HEK293T (cell line): ENCODE measurements around the gene OSCAR.
"Not testable (repeated sequence)": the region's sequence is repeated elsewhere in the genome, so short reads cannot be mapped to it uniquely, and the experiment has no call there.

Experiments used
- ARNT ChIP-seq: fragments of 450-650 bp; IDR thresholded peaks from 2 replicates; pipeline ENCODE4 v1.6.1; 2017; ENCODE audit warnings: mild to moderate bottlenecking
- BHLHE40 ChIP-seq: fragments of 450-650 bp; IDR thresholded peaks from 2 replicates; pipeline ENCODE4 v1.6.1; 2016; ENCODE audit warnings: mild to moderate bottlenecking, moderate library complexity, borderline replicate concordance
- HDGF ChIP-seq: fragments of 450-650 bp; IDR thresholded peaks from 2 replicates; pipeline ENCODE4 v1.6.1; 2017; ENCODE audit warnings: antibody characterized with exemption, borderline replicate concordance
- L3MBTL2 ChIP-seq: fragments of 450-650 bp; conservative IDR thresholded peaks from 2 replicates; pipeline ENCODE4 v1.6.1; 2016; ENCODE audit warnings: mild to moderate bottlenecking
- SP1 ChIP-seq: fragments of 450-650 bp; IDR thresholded peaks from 2 replicates; pipeline ENCODE4 v1.6.1; 2017

DNA sequence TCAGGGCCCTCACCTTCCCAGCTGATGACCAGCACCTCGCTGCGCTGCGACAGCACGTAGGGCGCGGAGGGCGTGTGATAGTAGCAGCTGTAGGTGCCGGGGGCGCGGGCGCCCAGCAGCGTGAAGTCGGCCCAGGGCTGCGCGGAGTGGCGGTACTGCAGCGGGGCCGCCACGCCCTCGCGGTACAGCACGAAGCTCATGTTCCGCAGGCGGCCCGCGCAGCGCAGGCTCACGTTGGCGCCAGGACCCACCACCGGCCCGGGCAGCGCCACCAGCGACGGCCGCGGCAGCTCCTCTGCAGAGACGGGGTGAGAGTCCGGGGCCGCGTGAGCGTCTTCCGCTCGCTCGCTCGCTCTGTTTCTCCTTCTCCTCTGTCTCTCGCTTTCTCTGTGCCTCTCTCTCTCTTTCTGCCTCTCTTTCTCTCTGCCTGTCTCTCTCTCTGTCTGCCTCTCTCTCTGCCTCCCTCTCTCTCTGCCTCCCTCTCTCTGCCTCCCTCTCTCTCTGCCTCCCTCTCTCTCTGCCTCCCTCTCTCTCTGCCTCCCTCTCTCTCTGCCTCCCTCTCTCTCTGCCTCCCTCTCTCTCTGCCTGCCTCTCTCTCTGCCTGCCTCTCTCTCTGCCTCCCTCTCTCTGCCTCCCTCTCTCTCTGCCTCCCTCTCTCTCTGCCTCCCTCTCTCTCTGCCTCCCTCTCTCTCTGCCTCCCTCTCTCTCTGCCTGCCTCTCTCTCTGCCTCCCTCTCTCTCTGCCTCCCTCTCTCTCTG is 4.6 kb downstream of the OSCAR start:
- not testable (repeated sequence) for TF ChIP-seq BHLHE40, ARNT, SP1, HDGF
- TF ChIP-seq L3MBTL2 = peak; percentile 88
